Spleen (tissue), 11 donors: Measurements from ENCODE around the gene KRT15. TPM values are rescaled to one million over a fixed set of nuclear protein-coding genes. Genes with fewer than 3 reads are reported as not detected.

Experiments used
- DNase-seq: peaks from one replicate; pipeline ENCODE4 v3.0.0-alpha.2; 2020
- H3K27ac ChIP-seq, 8 donors: fragments of 200-600 bp; sonication (generic) in 7 of 8; 1 replicate in 4 of 8; 2 replicates in 4 of 8; pipeline versions ENCODE4 v1.5.0 to v1.8.0; 2016 to 2021; ENCODE audit warnings: inconsistent platforms in 4 of 8, mild to moderate bottlenecking in 4 of 8, moderate library complexity in 1 of 8
- H3K27me3 ChIP-seq, 7 donors: fragments of 200-600 bp; sonication (generic) in 6 of 7; replicated peaks in 1 of 7; 1 replicate in 4 of 7; 2 replicates in 3 of 7; pipeline versions ENCODE4 v1.5.0 to v1.8.0; 2016 to 2021; ENCODE audit warnings: inconsistent platforms in 3 of 7, mild to moderate bottlenecking in 1 of 7
- H3K36me3 ChIP-seq, 6 donors: fragments of 200-600 bp; sonication (generic) in 5 of 6; 1 replicate in 4 of 6; 2 replicates in 2 of 6; pipeline versions ENCODE4 v1.5.0 to v1.8.0; 2016 to 2021; ENCODE audit warnings: inconsistent platforms in 2 of 6
- H3K4me1 ChIP-seq, 6 donors: fragments of 200-600 bp; sonication (generic) in 5 of 6; 1 replicate in 3 of 6; 2 replicates in 3 of 6; pipeline versions ENCODE4 v1.5.0 to v1.8.0; 2016 to 2021; ENCODE audit warnings: inconsistent platforms in 3 of 6
- H3K4me3 ChIP-seq, 8 donors: fragments of 200-600 bp; sonication (generic) in 7 of 8; 1 replicate in 4 of 8; 2 replicates in 4 of 8; pipeline versions ENCODE4 v1.5.0 to v1.8.0; 2016 to 2021; ENCODE audit warnings: inconsistent platforms in 4 of 8, mild to moderate bottlenecking in 4 of 8, moderate library complexity in 2 of 8
- H3K9me3 ChIP-seq, 8 donors: fragments of 200-600 bp; sonication (generic) in 7 of 8; 1 replicate in 4 of 8; 2 replicates in 4 of 8; pipeline versions ENCODE4 v1.5.0 to v1.8.0; 2016 to 2021; ENCODE audit warnings: inconsistent platforms in 4 of 8
- CTCF ChIP-seq, 11 experiments: fragments of 200-600 bp in 7 of 11; fragments of 450-650 bp in 4 of 11; sonication (generic) in 4 of 11; IDR thresholded peaks in 8 of 11; conservative IDR thresholded peaks in 3 of 11; 1 replicate in 7 of 11; 2 replicates in 4 of 11; pipeline versions ENCODE4 v1.4.0 to v1.8.0; 2016 to 2021; ENCODE audit warnings: antibody characterized with exemption in 11 of 11, inconsistent platforms in 4 of 11, mild to moderate bottlenecking in 1 of 11
- POLR2A ChIP-seq, 3 donors: fragments of 450-650 bp; IDR thresholded peaks; one replicate each; pipeline ENCODE4 v1.5.1; 2017; ENCODE audit warnings: antibody characterized with exemption in 3 of 3, mild to moderate bottlenecking in 1 of 3
- POLR2AphosphoS5 ChIP-seq, 3 donors: sonication (generic); formaldehyde crosslinking; IDR thresholded peaks; one replicate each; pipeline ENCODE4 v1.5.1; 2017; ENCODE audit warnings: antibody characterized with exemption in 3 of 3
- WGBS, 5 donors: extraction: QIAGEN DNeasy Blood & Tissue Kit in 3 of 5; methylation state at CpG; one replicate each; pipeline versions ENCODE4 v1.1.5 to v1.1.7; 2013 to 2018; 5-methylcytosine and 5-hydroxymethylcytosine counted together
- intact Hi-C: fragments of 100-400 bp; cut with DNase I; formaldehyde crosslinking; loops from one replicate; pipeline ENCODE4 v1.15.0; 2023; ENCODE audit warnings: low total_unique reads
- polyA plus RNA-seq, 3 donors: library from polyadenylated mRNA; stranded (reverse); fragments of 200-250 nt; gene quantifications; one replicate each; pipeline ENCODE4 v1.2.1, GENCODE V29; 2013
- total RNA-seq, 7 donors: library from RNA; depleted of rRNA in 3 of 7; stranded (reverse); fragments of >200 nt in 3 of 7; fragmentation: NEBNext Ultra II Directional in 4 of 7; extraction: Animal tissue kit (Norgen Biotek cat#: 25700) in 4 of 7; gene quantifications; one replicate each; pipeline versions ENCODE4 v1.1.0 to v1.2.1, GENCODE V29; 2016 to 2021
- donor health status: healthy with polysubstance abuse.
- donor health status: DM: no; HTN: no; CAD: no; lungs with moderate emphysema.
- donor health status: DM: no; HTN: no; CAD: no.
- donor health status: Bipolar disorder and iron deficiency.
- donor health status: healthy.
- donor health status: DM: no; HTN: no; CAD: no.
- donor health status: DM: yes; HTN: yes; CAD: no.

The KRT15 gene
- total and polyA plus RNA-seq, 10 donors, result 0.07 to 1.3 (median 0.11) TPM; not detected in 7

GRCh38 chr17:41538565-41538991 lies 19.9 kb upstream of the KRT15 start:
- Histone ChIP-seq H3K27ac (no peak overlapping the region), H3K36me3 (no peaks in the 10 kb centered on the region), H3K27me3 (peaks cover 0 to 32% (median 0%) of the 10 kb centered on the region in 7 donors), H3K4me3 (no peak overlapping the region), H3K4me1 (no peaks in the 10 kb centered on the region), H3K9me3 (no peaks in the 10 kb centered on the region)
- no peak for TF ChIP-seq POLR2A (IDR thresholded peaks at IDR 0.05)
- no peak for TF ChIP-seq POLR2AphosphoS5 (IDR thresholded peaks at IDR 0.05)
- no peak for TF ChIP-seq CTCF (IDR thresholded peaks at IDR 0.05 in 8 of 11, conservative IDR thresholded peaks at IDR 0.05 in 3 of 11)
- DNase-seq, result peak; percentile 22
- 52 to 82% (median 74%) methylated on average over 5 of the region's 5 CpGs for WGBS, 5 donors
- intact Hi-C loops, result no loop called here

- Histone ChIP-seq H3K9me3 (no peaks in the 10 kb centered on the region), H3K4me3 (no peak overlapping the region), H3K27ac (no peak overlapping the region), H3K4me1 (no peaks in the 10 kb centered on the region), H3K36me3 (no peaks in the 10 kb centered on the region), H3K27me3 (peaks cover 0 to 36% (median 0%) of the 10 kb centered on the region in 7 donors)
- intact Hi-C loops, result no loop called here
- TF ChIP-seq POLR2A (IDR thresholded peaks at IDR 0.05) (no peak), CTCF (IDR thresholded peaks at IDR 0.05 in 8 of 11, conservative IDR thresholded peaks at IDR 0.05 in 3 of 11) (no peak), POLR2AphosphoS5 (IDR thresholded peaks at IDR 0.05) (no peak)
- 75 to 89% (median 83%) methylated on average over 9 of the region's 9 CpGs for WGBS, 5 donors
- DNase-seq, result peak; percentile 37
Observed at GRCh38 chr17:41537990-41538389, 19.3 kb upstream of the KRT15 start.

GRCh38 chr17:41537614-41537954 lies 18.9 kb upstream of the KRT15 start:
- peaks cover 0 to 40% (median 0%) of the 10 kb centered on the region in 7 donors for H3K27me3 ChIP-seq
- TF ChIP-seq POLR2AphosphoS5 (IDR thresholded peaks at IDR 0.05), result no peak
- TF ChIP-seq CTCF (IDR thresholded peaks at IDR 0.05 in 8 of 11, conservative IDR thresholded peaks at IDR 0.05 in 3 of 11), result no peak
- TF ChIP-seq POLR2A (IDR thresholded peaks at IDR 0.05), result no peak
- H3K27ac ChIP-seq, result no peak overlapping the region
- no peak overlapping the region for H3K4me3 ChIP-seq
- no peaks in the 10 kb centered on the region for H3K4me1 ChIP-seq
- H3K9me3 ChIP-seq, result no peaks in the 10 kb centered on the region
- peak; percentile 41 for DNase-seq
- intact Hi-C loops, result no loop called here
- 82 to 88% (median 84%) methylated on average over 7 of the region's 7 CpGs for WGBS, 5 donors
- no peaks in the 10 kb centered on the region for H3K36me3 ChIP-seq

- TF ChIP-seq POLR2A (IDR thresholded peaks at IDR 0.05), result no peak
- no peak for TF ChIP-seq CTCF (IDR thresholded peaks at IDR 0.05 in 8 of 11, conservative IDR thresholded peaks at IDR 0.05 in 3 of 11)
- TF ChIP-seq POLR2AphosphoS5 (IDR thresholded peaks at IDR 0.05), result no peak
- Histone ChIP-seq H3K4me3 (no peak overlapping the region), H3K27me3 (peaks cover 0 to 46% (median 0%) of the 10 kb centered on the region in 7 donors), H3K36me3 (no peaks in the 10 kb centered on the region), H3K27ac (no peak overlapping the region), H3K9me3 (no peaks in the 10 kb centered on the region), H3K4me1 (no peaks in the 10 kb centered on the region)
- peak; percentile 41 for DNase-seq
- WGBS, 5 donors, result 82 to 85% (median 84%) methylated on average over 7 of the region's 7 CpGs
- intact Hi-C loops, result no loop called here
Observed at GRCh38 chr17:41536741-41537613, 18.3 kb upstream of the KRT15 start.
